ENCODE measurements around the gene CREG2. TPM values are rescaled to one million over a fixed set of nuclear protein-coding genes. Genes with fewer than 3 reads are reported as not detected.
A peak's percentile ranks its signal among the peaks of the same experiment; 100 is the strongest.

CREG2 gene
- total RNA-seq, 1 donor from 2014 or later, result not detected

- no peak for DNase-seq (ENCODE audit: extremely low spot score, unreplicated experiment)
- no peaks in the 10 kb centered on the region for H3K9me3 Mint-ChIP-seq (ENCODE audit: unreplicated experiment)
These were observed 11.9 kb upstream of the CREG2 start for GRCh38 chr2:101399021-101399799.

DNA sequence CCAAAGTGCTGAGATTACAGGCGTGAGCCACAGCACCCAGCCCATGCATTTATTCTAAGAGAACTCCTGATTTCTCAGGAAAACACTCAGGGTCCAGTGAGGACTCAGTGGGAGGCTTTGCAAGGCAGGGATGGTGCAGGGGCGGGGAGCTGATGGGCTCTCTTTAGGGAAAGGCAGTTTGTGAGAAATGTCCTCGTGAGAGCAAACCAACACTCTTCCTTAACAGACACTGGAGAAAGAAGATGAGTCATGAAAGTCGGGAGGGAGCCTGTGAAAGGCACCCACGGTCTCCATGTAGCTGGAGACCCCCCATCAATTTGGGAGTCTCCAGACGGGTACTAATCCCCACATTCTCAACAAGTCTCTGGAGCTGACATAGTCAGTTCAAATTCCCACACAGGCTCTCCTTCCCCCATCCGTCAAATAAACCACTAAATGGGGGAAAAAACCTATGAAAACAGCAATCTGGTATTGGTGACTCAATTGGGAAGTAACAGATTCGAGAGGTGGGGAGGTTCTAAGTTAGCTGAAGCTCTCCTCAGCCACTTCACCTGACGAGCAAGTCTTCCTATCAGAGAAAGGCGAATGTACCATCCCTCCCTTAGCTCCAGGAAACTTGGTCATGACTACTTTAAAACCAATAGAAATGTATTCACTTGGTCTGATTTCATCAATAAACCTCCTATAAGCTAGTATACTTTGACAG, 11.0 kb upstream of the CREG2 start:
- Mint-ChIP-seq H3K27me3 (ENCODE audit: unreplicated experiment) (peaks cover 24% of the 10 kb centered on the region), H3K27ac (ENCODE audit: unreplicated experiment) (no peak overlapping the region), H3K36me3 (ENCODE audit: unreplicated experiment) (no peaks in the 10 kb centered on the region), H3K9me3 (ENCODE audit: unreplicated experiment) (no peaks in the 10 kb centered on the region), H3K4me3 (ENCODE audit: unreplicated experiment) (no peak overlapping the region), H3K4me1 (ENCODE audit: unreplicated experiment) (peaks cover 10% of the 10 kb centered on the region)
- DNase-seq (ENCODE audit: extremely low spot score, unreplicated experiment), result no peak
- TF ChIP-seq CTCF (IDR thresholded peaks at IDR 0.05), result no peak

More at GRCh38 chr2:101399021-101399799, 11.9 kb upstream of the CREG2 start:
- H3K4me3 Mint-ChIP-seq (ENCODE audit: unreplicated experiment), result no peak overlapping the region
- no peaks in the 10 kb centered on the region for H3K36me3 Mint-ChIP-seq (ENCODE audit: unreplicated experiment)
- H3K4me1 Mint-ChIP-seq (ENCODE audit: unreplicated experiment), result peaks cover 10% of the 10 kb centered on the region
- TF ChIP-seq CTCF (IDR thresholded peaks at IDR 0.05), result no peak
- H3K27ac Mint-ChIP-seq (ENCODE audit: unreplicated experiment), result no peak overlapping the region
- peaks cover 25% of the 10 kb centered on the region for H3K27me3 Mint-ChIP-seq (ENCODE audit: unreplicated experiment)

DNA sequence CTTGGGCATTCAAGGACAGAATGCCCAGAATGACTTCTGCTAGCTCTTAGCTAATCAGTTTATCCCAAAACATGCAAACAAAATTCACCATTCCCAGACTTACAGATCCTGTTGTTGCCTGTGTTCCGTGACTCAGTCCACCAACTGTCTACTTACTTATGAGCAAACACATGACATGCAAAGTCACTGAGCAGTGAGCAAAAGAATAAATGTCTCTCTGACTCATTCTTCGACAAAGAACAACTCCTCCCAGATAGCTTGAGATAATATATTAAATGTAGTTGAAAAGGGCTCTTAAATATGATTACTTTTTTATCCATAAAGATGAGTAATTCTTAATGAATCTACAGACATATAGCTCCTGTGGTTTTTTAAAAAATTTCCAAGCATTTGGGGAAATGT, 9.0 kb upstream of the CREG2 start:
- Mint-ChIP-seq H3K4me3 (ENCODE audit: unreplicated experiment) (no peak overlapping the region), H3K36me3 (ENCODE audit: unreplicated experiment) (no peaks in the 10 kb centered on the region), H3K9me3 (ENCODE audit: unreplicated experiment) (no peaks in the 10 kb centered on the region), H3K4me1 (ENCODE audit: unreplicated experiment) (peaks cover 10% of the 10 kb centered on the region), H3K27ac (ENCODE audit: unreplicated experiment) (peak overlapping the region; percentile 63), H3K27me3 (ENCODE audit: unreplicated experiment) (peaks cover 22% of the 10 kb centered on the region)
- no peak for TF ChIP-seq CTCF (IDR thresholded peaks at IDR 0.05)
- DNase-seq (ENCODE audit: extremely low spot score, unreplicated experiment), result no peak

DNA sequence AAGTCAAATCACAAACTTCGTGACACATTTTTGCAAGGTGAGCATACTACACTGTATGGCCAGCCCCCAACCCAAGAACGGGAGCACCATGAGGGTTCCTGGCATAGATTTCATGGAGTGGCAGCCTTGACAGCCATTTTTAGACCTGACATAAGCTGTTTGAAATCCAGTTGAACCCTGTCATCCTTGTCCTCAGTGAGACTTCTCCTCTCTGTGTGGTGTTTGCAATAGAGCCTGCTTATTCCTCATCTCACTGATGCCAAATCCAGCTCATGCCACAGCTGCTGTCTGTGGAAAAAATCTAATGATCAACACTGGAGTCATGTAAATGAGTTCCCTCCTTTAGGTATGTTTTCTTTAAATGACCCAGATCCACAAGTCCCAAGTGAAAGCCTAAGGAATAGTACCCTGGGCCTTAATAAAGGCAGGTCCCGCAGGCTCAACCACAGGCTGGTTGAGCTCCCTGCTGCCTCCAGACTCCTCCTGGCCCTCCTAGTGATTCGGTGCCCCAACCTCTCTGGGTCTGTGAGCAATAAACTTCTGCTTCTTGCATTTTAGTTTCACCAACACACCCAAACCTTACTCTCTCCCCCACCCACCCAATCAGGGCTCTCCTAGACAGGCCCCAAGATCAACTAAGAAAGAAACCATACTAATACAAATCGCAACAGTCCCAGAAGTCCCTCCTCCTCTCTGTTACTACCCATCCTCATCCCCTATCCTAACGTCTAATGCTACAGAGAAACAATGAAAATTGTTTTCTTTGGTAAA, 8.4 kb upstream of the CREG2 start:
- H3K27me3 Mint-ChIP-seq (ENCODE audit: unreplicated experiment), result peaks cover 22% of the 10 kb centered on the region
- peaks cover 10% of the 10 kb centered on the region for H3K4me1 Mint-ChIP-seq (ENCODE audit: unreplicated experiment)
- no peaks in the 10 kb centered on the region for H3K9me3 Mint-ChIP-seq (ENCODE audit: unreplicated experiment)
- no peak for TF ChIP-seq CTCF (IDR thresholded peaks at IDR 0.05)
- no peaks in the 10 kb centered on the region for H3K36me3 Mint-ChIP-seq (ENCODE audit: unreplicated experiment)
- DNase-seq (ENCODE audit: extremely low spot score, unreplicated experiment), result no peak
- H3K4me3 Mint-ChIP-seq (ENCODE audit: unreplicated experiment), result no peak overlapping the region
- peak overlapping the region; percentile 63 for H3K27ac Mint-ChIP-seq (ENCODE audit: unreplicated experiment)
